ENCODE results near the gene LYRM4. TPM values are rescaled to one million over a fixed set of nuclear protein-coding genes. Genes with fewer than 3 reads are reported as not detected.

LYRM4 gene
- polyA plus RNA-seq, 1 donor (not counting 4 experiments of a cell fraction or from before 2014, with no cell fraction given) = 41.1 TPM

- DNase-seq (ENCODE audit: low read depth, low spot score) (no peak), FAIRE-seq (no peak)
- H3K4me2 ChIP-seq (ENCODE audit: control insufficient read depth, extremely low read depth, insufficient read depth, low read depth, low read length) = no peak overlapping the region
- H3K9me1 ChIP-seq (ENCODE audit: control insufficient read depth, extremely low read depth, insufficient read depth, low read length) = no peaks in the 10 kb centered on the region
- H4K20me1 ChIP-seq (ENCODE audit: control insufficient read depth, extremely low read depth, insufficient read depth, low read length) = no peaks in the 10 kb centered on the region
- no peak overlapping the region for H2AFZ ChIP-seq (ENCODE audit: control insufficient read depth, low read length)
- peaks cover 20% of the 10 kb centered on the region for H3K4me1 ChIP-seq (ENCODE audit: control insufficient read depth, extremely low read depth, insufficient read depth, low read length)
- H3K36me3 ChIP-seq (ENCODE audit: control insufficient read depth in 2 of 2, extremely low read depth in 1 of 2, insufficient read depth in 2 of 2, low read length in 2 of 2) = peaks cover 0 to 2% of the 10 kb centered on the region in 2 experiments
- dilution Hi-C loops (cut with MboI; ENCODE audit: extremely low pct_ligation_motif_present, low sequenced_read_pairs) = no loop called here
- H3K9ac ChIP-seq (ENCODE audit: control insufficient read depth, extremely low read depth, insufficient read depth, low read length) = no peak overlapping the region
- no peak overlapping the region for H3K4me3 ChIP-seq (ENCODE audit: control insufficient read depth in 2 of 3, extremely low read depth in 1 of 3, insufficient read depth in 2 of 3, low read depth in 1 of 3, low read length in 3 of 3)
- no peaks in the 10 kb centered on the region for H3K27me3 ChIP-seq (ENCODE audit: control insufficient read depth, extremely low read depth, insufficient read depth, low read length)
- TF ChIP-seq CTCF (optimal IDR thresholded peaks at IDR 0.05 in 1 of 3, IDR thresholded peaks at IDR 0.05 in 1 of 3, conservative IDR thresholded peaks at IDR 0.05 in 1 of 3; ENCODE audit: extremely low read depth in 1 of 3, insufficient read depth in 2 of 3, low read length in 3 of 3) (no peak), EZH2 (IDR thresholded peaks at IDR 0.05; ENCODE audit: low read length) (no peak)
- no peak overlapping the region for H3K27ac ChIP-seq (ENCODE audit: control insufficient read depth, insufficient read depth, low read length)
- no peaks in the 10 kb centered on the region for H3K9me3 ChIP-seq (ENCODE audit: control insufficient read depth, low read depth, low read length)
- no peaks in the 10 kb centered on the region for H3K79me2 ChIP-seq (ENCODE audit: control insufficient read depth, insufficient read depth, low read length)
Observed at GRCh38 chr6:5199283-5199682, 61.5 kb downstream of the LYRM4 start.

DNA sequence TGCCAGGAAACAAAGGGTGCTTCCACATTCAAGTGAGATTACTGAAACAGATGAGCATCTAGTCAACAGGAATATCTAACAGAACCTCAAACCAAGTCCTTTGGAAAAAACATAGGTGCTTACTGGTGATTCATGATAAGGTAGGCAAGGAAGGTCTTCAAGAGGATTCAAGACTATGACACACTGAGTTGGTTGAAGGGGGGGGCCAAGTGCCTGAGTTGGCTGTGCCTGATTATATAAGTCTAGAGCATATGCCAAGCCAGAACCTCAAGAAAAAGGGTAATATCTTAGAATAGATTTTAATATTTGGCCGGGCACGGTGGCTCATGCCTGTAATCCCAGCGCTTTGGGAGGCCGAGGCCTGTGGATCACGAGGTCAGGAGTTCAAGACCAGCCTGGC, 63.7 kb downstream of the LYRM4 start:
- Histone ChIP-seq H3K79me2 (ENCODE audit: control insufficient read depth, insufficient read depth, low read length) (no peaks in the 10 kb centered on the region), H3K27ac (ENCODE audit: control insufficient read depth, insufficient read depth, low read length) (no peak overlapping the region), H4K20me1 (ENCODE audit: control insufficient read depth, extremely low read depth, insufficient read depth, low read length) (no peaks in the 10 kb centered on the region), H3K4me1 (ENCODE audit: control insufficient read depth, extremely low read depth, insufficient read depth, low read length) (no peaks in the 10 kb centered on the region), H3K4me3 (ENCODE audit: control insufficient read depth in 2 of 3, extremely low read depth in 1 of 3, insufficient read depth in 2 of 3, low read depth in 1 of 3, low read length in 3 of 3) (no peak overlapping the region), H3K9me3 (ENCODE audit: control insufficient read depth, low read depth, low read length) (no peaks in the 10 kb centered on the region), H3K27me3 (ENCODE audit: control insufficient read depth, extremely low read depth, insufficient read depth, low read length) (no peaks in the 10 kb centered on the region), H3K9me1 (ENCODE audit: control insufficient read depth, extremely low read depth, insufficient read depth, low read length) (no peaks in the 10 kb centered on the region), H3K9ac (ENCODE audit: control insufficient read depth, extremely low read depth, insufficient read depth, low read length) (no peak overlapping the region), H3K4me2 (ENCODE audit: control insufficient read depth, extremely low read depth, insufficient read depth, low read depth, low read length) (no peak overlapping the region), H2AFZ (ENCODE audit: control insufficient read depth, low read length) (no peak overlapping the region), H3K36me3 (ENCODE audit: control insufficient read depth in 2 of 2, extremely low read depth in 1 of 2, insufficient read depth in 2 of 2, low read length in 2 of 2) (peaks cover 0 to 2% of the 10 kb centered on the region in 2 experiments)
- FAIRE-seq = no peak
- dilution Hi-C loops (cut with MboI; ENCODE audit: extremely low pct_ligation_motif_present, low sequenced_read_pairs) = no loop called here
- TF ChIP-seq CTCF (optimal IDR thresholded peaks at IDR 0.05 in 1 of 3, IDR thresholded peaks at IDR 0.05 in 1 of 3, conservative IDR thresholded peaks at IDR 0.05 in 1 of 3; ENCODE audit: extremely low read depth in 1 of 3, insufficient read depth in 2 of 3, low read length in 3 of 3) (no peak), EZH2 (IDR thresholded peaks at IDR 0.05; ENCODE audit: low read length) (no peak)
- DNase-seq (ENCODE audit: low read depth, low spot score) = no peak
